Uterus (tissue), 4 donors: ENCODE results near the gene COX6A2. TPM values are rescaled to one million over a fixed set of nuclear protein-coding genes. Genes with fewer than 3 reads are reported as not detected.
"Not testable (repeated sequence)": the region's sequence is repeated elsewhere in the genome, so short reads cannot be mapped to it uniquely, and the experiment has no call there.

ENCODE experiments used
- DNase-seq, 2 donors: peaks; one replicate each; pipeline ENCODE4 v3.0.0-alpha.2; 2019 to 2020
- H3K27ac ChIP-seq, 2 donors: fragments of 200-600 bp; sonication (generic); 1 replicate in 1 of 2; 2 replicates in 1 of 2; pipeline ENCODE4 v1.5.1; 2016 to 2018
- H3K27me3 ChIP-seq, 2 donors: fragments of 200-600 bp; sonication (generic); one replicate each; pipeline ENCODE4 v1.5.1; 2018 to 2019; ENCODE audit warnings: control low read depth in 1 of 2
- H3K36me3 ChIP-seq, 2 donors: fragments of 200-600 bp; sonication (generic); one replicate each; pipeline ENCODE4 v1.5.1; 2019; ENCODE audit warnings: control low read depth in 1 of 2
- H3K4me1 ChIP-seq, 2 donors: fragments of 200-600 bp; sonication (generic); one replicate each; pipeline ENCODE4 v1.5.1; 2018 to 2019; ENCODE audit warnings: control low read depth in 1 of 2
- H3K4me3 ChIP-seq, 2 donors: fragments of 200-600 bp; sonication (generic); 1 replicate in 1 of 2; 2 replicates in 1 of 2; pipeline ENCODE4 v1.5.1; 2018 to 2019; ENCODE audit warnings: mild to moderate bottlenecking in 1 of 2
- H3K9me3 ChIP-seq, 2 donors: fragments of 200-600 bp; sonication (generic); one replicate each; pipeline ENCODE4 v1.5.1; 2019; ENCODE audit warnings: control low read depth in 1 of 2
- CTCF ChIP-seq, 4 experiments: fragments of 200-600 bp in 2 of 4; fragments of 450-650 bp in 2 of 4; sonication (generic) in 2 of 4; IDR thresholded peaks; one replicate each; pipeline ENCODE4 v1.5.1; 2016 to 2019; ENCODE audit warnings: antibody characterized with exemption in 4 of 4, mild to moderate bottlenecking in 2 of 4, moderate library complexity in 1 of 4
- POLR2A ChIP-seq, 2 donors: fragments of 450-650 bp; IDR thresholded peaks; one replicate each; pipeline ENCODE4 v1.6.1; 2016; ENCODE audit warnings: antibody characterized with exemption in 2 of 2, mild to moderate bottlenecking in 1 of 2, moderate library complexity in 1 of 2
- intact Hi-C: fragments of 100-400 bp; cut with DNase I; formaldehyde crosslinking; loops from one replicate; pipeline ENCODE4 v1.15.1; 2023; ENCODE audit warnings: low total_unique reads
- total RNA-seq, 4 donors: library from RNA; depleted of rRNA in 3 of 4; stranded (reverse); fragments of >200 nt in 3 of 4; gene quantifications; one replicate each; pipeline versions ENCODE4 v1.1.0 to v1.2.4, GENCODE V29; 2014 to 2023
- donor health status: DM: yes; HTN: yes; CAD: no.

The COX6A2 gene
- total RNA-seq, 4 donors from 2014 or later: not detected

DNA sequence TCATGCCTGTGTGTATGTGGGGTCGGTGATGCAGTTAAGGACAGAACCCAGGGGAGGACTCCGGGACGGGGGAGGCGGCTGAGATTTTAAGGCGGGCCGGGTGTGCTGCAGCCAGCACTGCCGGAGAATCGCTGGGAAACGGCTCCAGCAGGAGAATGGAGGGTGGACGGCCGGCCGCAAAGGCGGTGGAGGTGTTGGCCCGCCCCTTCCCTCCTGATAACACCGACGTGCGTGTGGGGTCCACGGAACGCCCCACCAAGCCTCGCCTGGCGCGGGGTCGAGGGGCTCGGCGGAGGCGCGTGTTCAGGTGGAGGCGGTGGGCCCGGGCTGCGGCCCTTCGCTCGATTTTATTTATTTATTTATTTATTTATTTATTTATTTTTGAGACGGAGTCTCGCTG, 13.8 kb upstream of the COX6A2 start:
- Histone ChIP-seq H3K27ac (peak overlapping the region; percentile 89 to 92), H3K4me1 (no peaks in the 10 kb centered on the region), H3K36me3 (no peaks in the 10 kb centered on the region), H3K27me3 (no peaks in the 10 kb centered on the region), H3K4me3 (peak overlapping the region; percentile 59 to 79), H3K9me3 (no peaks in the 10 kb centered on the region)
- intact Hi-C loops: loop anchor here (10.0 kb wide), 1 partner anchor 457 kb away; the partner anchor contains the start of gene HSD3B7
- no peak for TF ChIP-seq CTCF (IDR thresholded peaks at IDR 0.05)
- TF ChIP-seq POLR2A (IDR thresholded peaks at IDR 0.05): no peak
- no peak for DNase-seq

DNA sequence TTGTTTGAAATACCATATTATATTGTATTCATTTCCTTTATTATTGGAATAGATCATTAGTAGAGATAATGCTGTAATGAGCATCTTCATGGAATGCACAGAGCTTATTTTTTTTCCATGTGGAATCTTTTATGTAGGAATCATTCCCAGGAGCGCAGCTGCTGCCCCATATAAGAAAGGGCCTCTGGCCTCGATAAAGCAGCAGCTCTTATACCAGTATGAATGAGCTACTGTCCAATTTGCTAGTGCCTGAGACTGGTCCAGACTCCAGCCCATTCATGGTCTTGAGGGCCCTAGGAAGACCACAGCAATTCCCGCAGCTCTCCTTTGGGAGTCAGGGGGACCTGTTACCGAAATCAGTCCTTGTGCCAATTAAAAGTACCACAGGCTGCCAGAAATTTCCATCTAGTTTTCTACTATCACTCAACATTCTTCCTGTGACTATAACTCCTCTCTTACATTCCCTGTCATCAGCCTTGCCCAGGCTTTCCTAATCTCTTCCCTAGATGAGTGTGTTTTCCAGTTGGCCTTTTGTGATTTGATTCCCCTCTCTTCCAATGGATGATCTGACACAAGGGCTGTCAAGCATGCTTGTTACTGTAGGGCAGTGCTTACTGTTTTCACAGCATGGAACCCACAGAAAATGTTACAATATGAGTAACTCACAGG, 12.5 kb upstream of the COX6A2 start:
- Histone ChIP-seq H3K4me3 (no peak overlapping the region), H3K4me1 (no peaks in the 10 kb centered on the region), H3K27ac (no peak overlapping the region), H3K27me3 (no peaks in the 10 kb centered on the region), H3K36me3 (no peaks in the 10 kb centered on the region), H3K9me3 (no peaks in the 10 kb centered on the region)
- intact Hi-C loops: loop anchor here (10.0 kb wide), 1 partner anchor 456 kb away; the partner anchor contains the start of gene HSD3B7
- DNase-seq: no peak
- no peak for TF ChIP-seq POLR2A (IDR thresholded peaks at IDR 0.05)
- TF ChIP-seq CTCF (IDR thresholded peaks at IDR 0.05): no peak

- Histone ChIP-seq H3K27ac (no peak overlapping the region), H3K9me3 (no peaks in the 10 kb centered on the region), H3K36me3 (no peaks in the 10 kb centered on the region), H3K4me3 (no peak overlapping the region), H3K27me3 (no peaks in the 10 kb centered on the region), H3K4me1 (no peaks in the 10 kb centered on the region)
- no peak for DNase-seq
- intact Hi-C loops: no loop called here
- TF ChIP-seq POLR2A (IDR thresholded peaks at IDR 0.05) (no peak), CTCF (IDR thresholded peaks at IDR 0.05) (no peak)
These were observed 11.4 kb upstream of the COX6A2 start for GRCh38 chr16:31439519-31439918.

DNA sequence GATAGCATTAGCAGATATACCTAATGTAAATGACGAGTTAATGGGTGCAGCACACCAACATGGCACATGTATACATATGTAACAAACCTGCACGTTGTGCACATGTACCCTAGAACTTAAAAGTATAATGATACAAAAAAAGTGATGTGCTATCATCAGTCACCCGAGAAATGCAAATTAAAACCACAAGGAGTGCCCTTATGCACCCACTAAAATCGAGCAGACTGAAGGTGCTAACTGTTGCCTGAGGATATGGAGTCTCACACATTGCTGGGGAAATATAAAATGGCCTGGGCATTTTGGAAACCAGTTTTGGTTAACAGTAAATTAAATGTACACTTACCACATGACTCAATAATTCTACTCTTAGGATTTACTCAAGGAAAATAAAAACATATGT, 10.9 kb upstream of the COX6A2 start:
- H3K4me1 ChIP-seq, H3K27ac ChIP-seq, DNase-seq, H3K27me3 ChIP-seq, intact Hi-C loops, H3K9me3 ChIP-seq, H3K36me3 ChIP-seq, H3K4me3 ChIP-seq: not testable (repeated sequence)

GRCh38 chr16:31438414-31438813, 10.3 kb upstream of the COX6A2 start:
- no peak for DNase-seq
- no peaks in the 10 kb centered on the region for H3K27me3 ChIP-seq

More at GRCh38 chr16:31438414-31438813, 10.3 kb upstream of the COX6A2 start:
- H3K36me3 ChIP-seq: no peaks in the 10 kb centered on the region
- TF ChIP-seq POLR2A (IDR thresholded peaks at IDR 0.05) (no peak), CTCF (IDR thresholded peaks at IDR 0.05) (no peak)
- no peak overlapping the region for H3K4me3 ChIP-seq
- no peaks in the 10 kb centered on the region for H3K4me1 ChIP-seq
- intact Hi-C loops: no loop called here
- H3K9me3 ChIP-seq: no peaks in the 10 kb centered on the region
- H3K27ac ChIP-seq: no peak overlapping the region
